A549 (cell line): Measurements from ENCODE around the gene KLHL30.

Experiments used
- CTCF ChIP-seq: fragments of >200 bp; sonication (Bioruptor Twin); formaldehyde crosslinking; IDR thresholded peaks from 3 replicates; pipeline ENCODE4 v1.5.1; 2016
- EHMT2 ChIP-seq: fragments of 200-600 bp; sonication (generic); IDR thresholded peaks from 2 replicates; pipeline ENCODE4 v1.6.1; 2016; ENCODE audit warnings: antibody characterized with exemption, low read depth, mild to moderate bottlenecking, moderate library complexity
- SMC3 ChIP-seq: fragments of >200 bp; sonication (Bioruptor Twin); formaldehyde crosslinking; IDR thresholded peaks from 3 replicates; pipeline ENCODE4 v1.6.1; 2018; ENCODE audit warnings: inconsistent platforms
- SREBF2 ChIP-seq: fragments of 450-650 bp; IDR thresholded peaks from 2 replicates; pipeline ENCODE4 v1.6.1; 2014; ENCODE audit warnings: mild to moderate bottlenecking, moderate library complexity

- no peak for TF ChIP-seq EHMT2
- TF ChIP-seq CTCF: no peak
- no peak for TF ChIP-seq SREBF2
- TF ChIP-seq SMC3: no peak
Measured at GRCh38 chr2:238124488-238125126, 13.9 kb upstream of the KLHL30 start.
